DMS79 treated with DMSO at 0.1 percent for 48 hours (cell line): ENCODE measurements around the gene STARD13.

Source experiments
- DNase-seq: peaks from one replicate; lab custom pipeline; 2025; lab: John Stamatoyannopoulos, UW

The STARD13 gene

GRCh38 chr13:33228648-33229445 is 56.7 kb downstream of the STARD13 start:
- peak; percentile 10 for DNase-seq

- no peak for DNase-seq
Observed at GRCh38 chr13:33227927-33228647, 57.5 kb downstream of the STARD13 start.

- no peak for DNase-seq
Observed at GRCh38 chr13:33224686-33225085, 60.9 kb downstream of the STARD13 start.

- DNase-seq: no peak
Observed at GRCh38 chr13:33224191-33224590, 61.4 kb downstream of the STARD13 start.

GRCh38 chr13:33219926-33220325 is 65.6 kb downstream of the STARD13 start:
- no peak for DNase-seq

- no peak for DNase-seq
Observed at GRCh38 chr13:33218426-33218825, 67.1 kb downstream of the STARD13 start.

- no peak for DNase-seq
Observed at GRCh38 chr13:33218020-33218419, 67.5 kb downstream of the STARD13 start.

GRCh38 chr13:33217256-33217655 is 68.3 kb downstream of the STARD13 start:
- no peak for DNase-seq

GRCh38 chr13:33213797-33214196 is 71.8 kb downstream of the STARD13 start:
- DNase-seq: peak; percentile 80

GRCh38 chr13:33213024-33213768 is 72.4 kb downstream of the STARD13 start:
- DNase-seq: peak; percentile 80

- DNase-seq: no peak
Observed at GRCh38 chr13:33212396-33212795, 73.2 kb downstream of the STARD13 start.

- DNase-seq: no peak
Observed at GRCh38 chr13:33210090-33210489, 75.5 kb downstream of the STARD13 start.

GRCh38 chr13:33208290-33209220 is 77.0 kb downstream of the STARD13 start:
- no peak for DNase-seq

GRCh38 chr13:33207615-33207961 is 78.0 kb downstream of the STARD13 start:
- no peak for DNase-seq

- DNase-seq: peak; percentile 60
Observed at GRCh38 chr13:33206945-33207614, 78.5 kb downstream of the STARD13 start.

- DNase-seq: no peak
Observed at GRCh38 chr13:33206425-33206824, 79.1 kb downstream of the STARD13 start.

- no peak for DNase-seq
Observed at GRCh38 chr13:33205804-33206221, 79.7 kb downstream of the STARD13 start.

- DNase-seq: no peak
Observed at GRCh38 chr13:33205224-33205623, 80.3 kb downstream of the STARD13 start.

GRCh38 chr13:33204130-33204927 is 81.2 kb downstream of the STARD13 start:
- DNase-seq: peak; percentile 16

- DNase-seq: no peak
Observed at GRCh38 chr13:33202644-33203169, 82.8 kb downstream of the STARD13 start.
